COR-L47 (cell line): ENCODE data around the gene SPATA7.

Experiments
- DNase-seq: peaks from one replicate; lab custom pipeline; 2025; lab: John Stamatoyannopoulos, UW

The SPATA7 gene

GRCh38 chr14:88482524-88482923, 97.1 kb downstream of the SPATA7 start:
- no peak for DNase-seq
